Pulmonary artery endothelial cell (primary cell): ENCODE measurements around the gene F10. TPM values are rescaled to one million over a fixed set of nuclear protein-coding genes. Genes with fewer than 3 reads are reported as not detected.
"Not testable (repeated sequence)": the region's sequence is repeated elsewhere in the genome, so short reads cannot be mapped to it uniquely, and the experiment has no call there.

Experiments
- DNase-seq: peaks from one replicate; pipeline ENCODE4 v3.0.0-alpha.2; 2011; ENCODE audit warnings: low read depth, low spot score
- total RNA-seq: library from RNA; depleted of rRNA; stranded (reverse); fragments of >200 nt; gene quantifications from 2 replicates; pipeline ENCODE4 v1.2.3, GENCODE V29; 2014

The F10 gene
- total RNA-seq, result 0.13 and 0.56 TPM in 2 replicates

DNA sequence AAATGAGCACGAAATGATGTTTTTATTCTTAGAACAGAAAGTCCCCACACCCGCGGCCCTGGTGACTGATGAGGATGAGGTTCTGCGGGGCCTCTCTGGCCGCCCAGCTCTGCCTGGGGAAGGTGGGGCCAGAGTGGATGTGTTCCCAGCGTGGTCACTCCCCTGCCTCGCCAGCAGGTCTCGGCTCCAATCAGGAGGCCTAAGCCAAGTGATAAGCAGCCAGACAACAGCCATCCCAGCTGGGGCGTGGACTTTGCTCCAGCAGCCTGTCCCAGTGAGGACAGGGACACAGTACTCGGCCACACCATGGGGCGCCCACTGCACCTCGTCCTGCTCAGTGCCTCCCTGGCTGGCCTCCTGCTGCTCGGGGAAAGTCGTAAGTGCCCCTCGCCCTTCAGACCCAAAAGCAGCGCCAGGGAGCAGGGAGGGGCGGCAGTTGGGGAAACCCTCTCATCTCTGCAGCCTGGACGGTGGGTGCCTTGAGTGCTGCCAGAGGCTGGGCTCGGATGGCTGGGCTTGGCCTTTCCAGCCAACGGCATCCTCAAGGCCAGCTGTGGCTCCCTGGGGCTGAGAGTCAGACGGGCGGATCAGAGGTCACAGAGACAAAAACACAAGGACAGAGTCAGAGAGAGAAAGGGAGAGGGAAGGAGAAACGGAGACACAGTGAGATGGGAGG lies at the start of gene F10:
TSS of gene F10 (plus strand) at position 250 of the 676 bp plus-strand sequence. CDS start at position 307, 57 bp downstream.
- no peak for DNase-seq

DNA sequence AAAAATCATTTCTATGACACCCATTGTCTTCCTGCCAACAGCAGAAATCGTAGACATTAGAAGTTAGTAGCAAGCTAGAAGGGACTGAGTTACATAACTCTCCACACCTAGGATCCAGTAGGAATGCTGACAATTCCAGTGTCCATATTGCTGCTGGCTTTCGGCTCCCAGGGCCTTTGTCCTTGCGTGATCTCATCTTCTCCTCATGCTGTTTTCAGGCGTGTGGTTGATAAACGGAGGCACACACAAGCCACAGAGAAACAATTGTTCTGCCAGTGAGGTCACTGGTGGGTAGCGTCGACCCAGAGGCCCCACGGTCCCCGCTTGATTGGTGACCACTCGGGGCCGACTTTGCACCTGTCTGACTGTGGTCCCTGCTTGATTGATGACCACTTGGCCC lies 48.7 kb upstream of the F10 start:
- no peak for DNase-seq

GRCh38 chr13:113074401-113074800 lies 48.2 kb upstream of the F10 start:
- no peak for DNase-seq

DNA sequence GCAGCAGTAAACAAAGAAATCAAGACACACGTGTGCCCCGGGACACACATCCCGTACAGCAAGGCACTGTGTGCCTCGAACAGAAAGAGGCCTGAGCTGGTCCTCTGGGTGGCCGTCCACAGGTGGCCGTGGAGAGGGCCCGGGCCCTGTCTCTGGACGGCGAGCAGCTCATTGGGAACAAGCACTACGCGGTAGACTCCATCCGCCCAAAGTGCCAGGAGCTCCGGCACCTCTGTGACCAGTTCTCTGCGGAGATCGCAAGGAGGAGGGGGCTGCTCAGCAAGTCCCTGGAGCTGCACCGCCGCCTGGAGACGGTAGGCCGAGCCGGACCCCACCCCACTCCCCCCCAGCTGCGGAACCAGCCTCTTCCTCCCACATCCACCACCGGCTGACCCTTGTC lies 47.7 kb upstream of the F10 start:
- DNase-seq, result no peak

- no peak for DNase-seq
Observed at GRCh38 chr13:113075711-113076110, 46.9 kb upstream of the F10 start.

GRCh38 chr13:113076681-113077401 lies 45.8 kb upstream of the F10 start:
- no peak for DNase-seq

DNA sequence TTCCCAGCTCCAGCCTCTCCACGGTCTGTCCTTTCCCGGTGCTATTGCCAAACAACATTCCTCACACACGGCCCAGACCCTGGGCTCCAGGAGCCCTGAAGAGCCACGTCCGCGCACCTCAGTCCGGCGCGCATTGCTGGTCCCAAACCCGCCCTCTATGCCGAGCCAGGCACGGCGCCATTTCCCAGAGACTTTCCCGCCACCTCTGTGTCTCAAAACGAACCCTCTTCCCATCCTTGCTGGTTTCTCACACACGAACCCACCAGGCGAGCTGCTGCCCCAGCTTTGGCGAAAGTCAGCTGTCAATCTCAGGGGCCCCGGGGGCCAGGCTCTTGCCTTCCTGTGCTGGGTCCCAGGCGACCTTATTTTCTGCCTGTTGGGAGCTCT lies 45.0 kb upstream of the F10 start:
- DNase-seq, result no peak

GRCh38 chr13:113077953-113078901 lies 44.4 kb upstream of the F10 start:
- DNase-seq, result no peak

DNA sequence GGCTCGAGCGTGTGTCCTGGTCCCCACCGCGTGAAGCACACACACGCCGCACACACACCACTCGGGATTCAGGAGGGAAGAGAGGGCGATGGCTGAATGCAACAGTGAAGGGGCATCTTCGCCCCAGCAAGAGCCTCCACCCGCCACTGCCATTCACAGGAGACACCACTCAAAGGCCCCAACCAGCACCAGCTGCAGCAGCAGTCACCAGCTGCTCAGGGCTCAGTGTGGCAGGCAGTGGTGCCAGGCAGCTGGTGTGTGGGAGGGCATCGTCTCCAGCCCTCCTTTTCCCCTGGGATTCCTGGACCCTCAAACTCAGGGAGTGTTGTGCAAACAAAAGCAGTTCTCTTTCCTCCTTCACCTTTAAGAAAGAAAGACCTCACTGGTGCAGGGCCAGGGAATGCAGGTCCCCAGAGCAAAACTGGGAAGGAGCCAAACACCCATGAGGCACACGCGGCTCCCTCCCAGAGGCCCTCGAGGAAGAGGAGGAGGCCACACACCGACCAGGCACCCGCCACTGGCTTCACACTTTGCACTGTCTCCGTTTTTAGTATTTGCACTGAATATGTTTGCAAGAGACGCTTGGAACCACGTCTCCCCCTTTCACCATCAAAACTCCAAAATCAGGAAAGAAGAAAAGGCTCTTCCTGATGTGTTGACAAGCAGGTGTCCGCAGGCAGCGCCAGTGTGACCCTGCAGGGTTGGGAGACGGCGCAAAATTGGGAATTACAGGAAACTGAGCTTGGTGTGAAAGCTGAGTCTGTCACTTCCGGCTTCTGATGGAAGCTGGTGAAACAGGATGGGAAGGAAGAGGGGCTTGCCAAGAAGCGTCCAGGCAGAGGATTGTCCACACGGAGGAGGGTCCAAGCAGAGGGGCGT lies 43.5 kb upstream of the F10 start:
- no peak for DNase-seq

- DNase-seq, result not testable (repeated sequence)
Observed at GRCh38 chr13:113079781-113080080, 42.9 kb upstream of the F10 start.

GRCh38 chr13:113080361-113080831 lies 42.2 kb upstream of the F10 start:
- no peak for DNase-seq

GRCh38 chr13:113080901-113081521 lies 41.6 kb upstream of the F10 start:
- no peak for DNase-seq

DNA sequence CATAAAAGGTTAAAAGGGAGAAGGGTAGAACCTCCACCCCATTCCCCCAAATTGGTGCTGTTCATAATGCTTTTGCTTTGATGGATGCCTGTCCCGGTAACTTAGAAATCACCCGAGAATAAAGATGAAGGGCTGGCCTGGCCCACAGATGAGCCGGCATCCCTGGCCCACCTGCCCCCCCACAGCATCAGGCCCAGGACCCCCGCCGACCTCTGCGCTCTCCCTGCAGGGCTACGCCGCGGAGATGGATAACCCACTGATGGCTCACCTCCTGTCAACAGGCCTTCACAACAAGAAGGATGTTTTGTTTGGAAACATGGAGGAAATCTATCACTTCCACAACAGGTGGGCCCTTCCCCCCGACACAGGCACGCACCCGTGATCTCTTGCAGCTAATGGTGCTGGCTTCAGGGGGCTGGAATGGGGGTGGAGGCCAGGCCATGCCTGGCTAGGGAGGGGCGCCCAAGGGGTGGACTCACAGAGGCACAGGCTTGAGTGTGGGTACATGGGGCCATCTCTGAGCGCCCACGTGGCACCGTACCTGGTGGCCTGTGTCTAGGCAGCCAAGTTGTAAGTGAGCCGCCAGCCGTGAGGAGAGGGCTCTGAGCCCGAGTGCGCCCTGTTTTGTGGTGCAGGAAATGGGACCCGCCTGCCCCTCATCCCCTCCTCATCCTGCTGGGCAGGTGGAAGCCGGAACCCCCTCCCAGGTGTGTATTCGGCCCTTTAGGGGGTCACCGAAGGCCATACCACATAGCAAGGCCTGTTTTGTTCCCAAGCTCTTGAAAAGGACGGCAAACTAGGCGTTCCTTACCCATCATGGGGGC lies 40.2 kb upstream of the F10 start:
- DNase-seq, result no peak

- no peak for DNase-seq
Observed at GRCh38 chr13:113083022-113083373, 39.6 kb upstream of the F10 start.

DNA sequence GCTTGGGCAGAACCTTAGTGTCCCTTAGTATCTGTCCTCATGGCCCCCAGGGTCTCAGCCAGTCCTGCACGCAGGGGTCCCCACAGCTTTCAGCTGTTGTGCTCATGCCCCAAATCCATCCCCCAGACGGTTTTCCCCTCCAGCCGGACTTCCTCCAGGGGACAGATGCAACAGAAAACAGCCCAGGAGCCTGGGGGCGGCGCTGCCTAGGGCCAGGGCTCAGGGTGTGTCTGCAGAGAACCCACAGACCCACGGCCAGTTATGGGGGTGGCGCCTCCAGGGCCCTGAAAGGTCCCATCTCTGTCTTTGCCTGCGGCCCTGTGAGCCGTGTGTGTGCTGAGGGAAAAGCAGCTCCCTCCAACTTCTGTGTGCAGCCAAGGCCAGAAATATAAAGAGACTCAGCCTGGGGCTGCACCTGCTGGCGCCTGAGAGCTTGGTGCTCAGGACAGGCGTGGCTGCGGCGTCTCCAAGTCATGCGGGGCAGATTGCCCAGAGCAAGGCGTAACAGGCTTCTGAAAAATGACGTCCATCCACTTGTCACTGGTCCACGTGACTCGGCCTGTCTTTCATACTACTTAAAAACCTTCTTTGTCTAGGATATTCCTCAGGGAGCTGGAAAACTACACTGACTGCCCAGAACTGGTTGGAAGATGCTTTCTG lies 39.1 kb upstream of the F10 start:
- no peak for DNase-seq

DNA sequence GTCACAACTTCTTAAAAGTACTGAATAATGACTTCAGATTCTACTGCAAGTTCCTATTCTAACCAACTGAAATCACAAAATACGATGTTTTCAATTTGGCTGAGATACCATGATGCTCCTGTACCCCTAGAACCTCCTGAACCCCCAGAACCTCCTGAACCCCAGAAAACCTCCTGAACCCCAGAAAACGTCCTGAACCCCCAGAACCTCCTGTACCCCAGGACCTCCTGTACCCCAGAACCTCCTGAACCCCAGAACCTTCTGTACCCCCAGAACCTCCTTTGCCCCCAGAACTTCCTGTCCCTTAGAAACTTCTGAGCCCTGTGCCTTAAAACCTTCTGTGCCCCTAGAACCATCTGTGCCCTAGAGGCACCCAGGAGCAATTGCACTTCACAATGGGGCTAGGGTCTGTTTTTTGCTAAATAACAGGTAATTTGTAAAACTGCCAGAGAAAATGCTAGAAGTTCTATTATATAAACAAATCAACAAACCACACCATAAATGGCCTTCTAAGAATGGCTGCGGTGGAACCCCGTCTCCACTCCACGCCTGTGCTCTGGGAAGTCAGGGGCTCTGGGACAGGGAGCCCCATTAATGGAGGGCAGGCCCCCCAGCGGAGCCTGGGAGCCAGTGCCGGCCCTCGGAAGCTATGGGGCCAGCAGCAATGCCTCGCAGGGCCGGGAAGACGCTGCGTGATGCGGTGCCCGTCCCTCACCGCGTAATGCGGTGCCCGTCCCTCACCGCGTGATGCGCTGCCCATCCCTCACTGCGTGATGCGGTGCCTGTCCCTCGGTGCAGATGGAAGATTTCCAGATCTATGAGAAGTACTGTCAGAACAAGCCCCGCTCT lies 38.3 kb upstream of the F10 start:
- DNase-seq, result no peak

DNA sequence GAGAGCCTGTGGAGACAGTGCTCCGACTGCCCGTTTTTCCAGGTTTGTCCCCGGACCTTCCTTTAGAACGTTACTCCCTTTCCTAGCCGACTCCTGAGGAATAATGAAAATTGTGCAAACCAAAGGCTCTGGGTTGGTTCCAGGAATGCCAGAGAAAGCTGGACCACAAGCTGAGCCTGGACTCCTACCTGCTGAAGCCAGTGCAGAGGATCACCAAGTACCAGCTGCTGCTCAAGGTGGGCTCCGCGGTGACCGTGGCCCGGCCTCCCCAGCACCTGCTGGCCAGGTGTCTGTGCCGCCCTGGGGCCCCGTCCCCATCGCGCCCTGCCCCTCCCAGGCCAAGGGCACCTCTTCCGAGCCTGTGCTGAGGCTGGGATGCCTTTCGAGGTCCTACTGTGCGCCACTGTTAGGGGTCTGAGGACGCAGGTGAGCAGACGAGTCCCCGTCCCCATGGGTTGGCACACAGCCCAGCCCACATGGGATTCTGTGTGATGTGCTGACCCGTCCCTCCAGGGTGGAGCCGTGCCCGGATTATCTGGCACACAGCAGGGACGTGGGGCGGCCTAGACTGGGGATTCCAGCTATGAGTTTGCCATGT lies 37.6 kb upstream of the F10 start:
- DNase-seq, result no peak
